HepG2 (cell line): Measurements from ENCODE around the gene RIF1. TPM values are rescaled to one million over a fixed set of nuclear protein-coding genes. Genes with fewer than 3 reads are reported as not detected.

Source experiments
- ATAC-seq: fragments of 200-7000 bp; cut with Tn5 transposase; 3 replicates; pipeline ENCODE4 v1.9.1; 2020; ENCODE audit warnings: mild to moderate bottlenecking, moderate library complexity
- BruUV-seq: library from RNA; stranded (reverse); fragments of 400-500 nt; replicated peaks from 2 replicates; lab custom pipeline; 2021; lab: Mats Ljungman, UMichigan
- CTCF ChIA-PET: fragments of 300-600 bp; formaldehyde crosslinking; extraction: SDS; loops from one replicate; lab custom pipeline; 2021; ENCODE audit warnings: low total read pairs, inconsistent platforms, low intra/inter-chr PET ratio; lab: Yijun Ruan, JAX
- POLR2A ChIA-PET: fragments of 350-600 bp; sonication (Branson Sonifier 250); formaldehyde crosslinking; loops from one replicate; lab custom pipeline; 2020; ENCODE audit warnings: antibody characterized with exemption, inconsistent platforms; lab: Yijun Ruan, JAX
- DNase-seq: peaks from one replicate; pipeline ENCODE4 v3.0.0-alpha.2; 2015; ENCODE audit warnings: low spot score
- FAIRE-seq: peaks from 3 replicates; lab custom pipeline; 2011; peaks lifted over from hg19 to GRCh38; lab: Jason Lieb, UNC
- H2AFZ ChIP-seq: one replicate; pipeline ENCODE4 v1.6.1; 2011; ENCODE audit warnings: low read length, inconsistent platforms
- H3K27ac ChIP-seq: fragments of 300-600 bp; 3 replicates; pipeline ENCODE4 v1.8.0; 2011; ENCODE audit warnings: mixed run types, mild to moderate bottlenecking, mixed read lengths, low read length, inconsistent platforms; ENCODE audit not compliant: insufficient read depth; ENCODE audit errors: extremely low read length
- H3K27me3 ChIP-seq, 2 experiments: fragments of 200-600 bp in 1 of 2; 2 replicates in 1 of 2; 3 replicates in 1 of 2; pipeline versions ENCODE4 v1.6.0 to v1.8.0; 2011; ENCODE audit warnings: low read length in 2 of 2, mild to moderate bottlenecking in 2 of 2, moderate library complexity in 2 of 2, inconsistent platforms in 1 of 2; ENCODE audit not compliant: insufficient read depth in 2 of 2, control insufficient read depth in 1 of 2
- H3K36me3 ChIP-seq, 2 experiments: fragments of 200-600 bp in 1 of 2; replicated peaks in 1 of 2; 2 replicates in 1 of 2; 3 replicates in 1 of 2; pipeline versions ENCODE4 v1.5.1 to v1.8.0; 2011; ENCODE audit warnings: low read length in 2 of 2, inconsistent platforms in 1 of 2; ENCODE audit not compliant: insufficient read depth in 2 of 2, control insufficient read depth in 1 of 2
- H3K4me1 ChIP-seq: 2 replicates; pipeline ENCODE4 v1.5.1; 2012; ENCODE audit warnings: low read length, inconsistent platforms; ENCODE audit not compliant: insufficient read depth
- H3K4me2 ChIP-seq: 2 replicates; pipeline ENCODE4 v1.6.0; 2011; ENCODE audit warnings: low read depth, low read length, inconsistent platforms
- H3K4me3 ChIP-seq, 3 experiments: fragments of 200-600 bp in 1 of 3; sonication (generic), shearing (Covaris generic) in 1 of 3; replicated peaks in 1 of 3; 2 replicates each; pipeline ENCODE4 v1.5.1; 2011 to 2016; ENCODE audit warnings: low read length in 3 of 3, inconsistent platforms in 2 of 3, low read depth in 2 of 3, mild to moderate bottlenecking in 2 of 3, control low read depth in 1 of 3, mixed read lengths in 1 of 3; ENCODE audit not compliant: insufficient read depth in 1 of 3
- H3K79me2 ChIP-seq: one replicate; pipeline ENCODE4 v1.6.1; 2011; ENCODE audit warnings: low read length, inconsistent platforms; ENCODE audit not compliant: insufficient read depth
- H3K9ac ChIP-seq: 2 replicates; pipeline ENCODE4 v1.6.0; 2011; ENCODE audit warnings: mild to moderate bottlenecking, low read depth, low read length, inconsistent platforms; ENCODE audit not compliant: insufficient read depth
- H3K9me3 ChIP-seq: 2 replicates; pipeline ENCODE4 v1.5.1; 2012; ENCODE audit warnings: mild to moderate bottlenecking, low read length
- H4K20me1 ChIP-seq: 2 replicates; pipeline ENCODE4 v1.6.0; 2011; ENCODE audit warnings: inconsistent platforms, mild to moderate bottlenecking, low read length, moderate library complexity; ENCODE audit not compliant: insufficient read depth
- IKZF1 ChIP-seq: fragments of 450-650 bp; IDR thresholded peaks from 2 replicates; pipeline ENCODE4 v1.7.1; 2016
- SATB2 ChIP-seq: sonication (generic); formaldehyde crosslinking; IDR thresholded peaks from 2 replicates; pipeline ENCODE4 v1.5.0; 2020; ENCODE audit warnings: missing genetic modification reagents
- STAG1 ChIP-seq: sonication (generic); formaldehyde crosslinking; IDR thresholded peaks from 2 replicates; pipeline ENCODE4 v1.4.0; 2020; ENCODE audit warnings: missing genetic modification reagents
- ZBED4 ChIP-seq: sonication (generic); formaldehyde crosslinking; IDR thresholded peaks from 2 replicates; pipeline ENCODE4 v1.4.0; 2020; ENCODE audit warnings: missing genetic modification reagents, borderline replicate concordance
- ZFP41 ChIP-seq: sonication (generic); formaldehyde crosslinking; IDR thresholded peaks from 2 replicates; pipeline ENCODE4 v1.4.0; 2020; ENCODE audit warnings: mild to moderate bottlenecking, missing genetic modification reagents, borderline replicate concordance
- ZFY ChIP-seq: sonication (generic); formaldehyde crosslinking; IDR thresholded peaks from 2 replicates; pipeline ENCODE4 v1.4.0; 2020; ENCODE audit warnings: missing genetic modification reagents
- ZNF10 ChIP-seq: sonication (generic); formaldehyde crosslinking; IDR thresholded peaks from 2 replicates; pipeline ENCODE4 v1.4.0; 2020; ENCODE audit warnings: mild to moderate bottlenecking, low read depth, missing genetic modification reagents, borderline replicate concordance
- ZNF546 ChIP-seq: sonication (generic); formaldehyde crosslinking; conservative IDR thresholded peaks from 2 replicates; pipeline ENCODE4 v1.8.1; 2023; ENCODE audit warnings: mild to moderate bottlenecking, missing genetic modification reagents
- ZNF780A ChIP-seq: sonication (generic); formaldehyde crosslinking; IDR thresholded peaks from 2 replicates; pipeline ENCODE4 v1.8.0; 2022; ENCODE audit warnings: mild to moderate bottlenecking, missing genetic modification reagents, moderate library complexity
- WGBS: methylation state at CpG from one replicate; pipeline ENCODE4 v1.1.6; 2017; ENCODE audit warnings: low lambda C conversion rate; 5-methylcytosine and 5-hydroxymethylcytosine counted together
- in situ Hi-C: cut with HindIII; loops from 2 replicates; pipeline ENCODE4 v1.10.0; 2017; ENCODE audit warnings: low pct_unique_long_range_greater_than_20kb; ENCODE audit not compliant: extremely low pct_ligation_motif_present
- intact Hi-C: fragments of 100-400 bp; cut with micrococcal nuclease; formaldehyde crosslinking; loops from one replicate; pipeline ENCODE4 v1.10.0; 2022; ENCODE audit not compliant: unreplicated experiment
- polyA plus RNA-seq, 8 experiments: library from polyadenylated mRNA; depleted of rRNA in 3 of 8; stranded (reverse) in 7 of 8; unstranded in 1 of 8; fragments of >200 nt; fragmentation: Illumina TruSeq in 4 of 8; extraction: Trizol in 4 of 8; gene quantifications; 2 replicates each; pipeline versions ENCODE4 v1.2.1 to v1.2.3, GENCODE V29; 2011 to 2016; ENCODE audit warnings: low read depth in 4 of 8, missing spikeins in 1 of 8, mixed read lengths in 1 of 8; ENCODE audit not compliant: insufficient read depth in 1 of 8
- total RNA-seq, 5 experiments: library from RNA; depleted of rRNA; stranded (reverse); fragments of >200 nt; fragmentation: Illumina TruSeq; extraction: Trizol; gene quantifications; 2 replicates each; pipeline ENCODE4 v1.2.3, GENCODE V29; 2016; ENCODE audit warnings: low read depth in 1 of 5

Gene RIF1
- total and polyA plus RNA-seq, 2 of the 13 experiments (the other 11 are each of a cell fraction or from before 2014, with no cell fraction given) = 12.1 to 73.6 TPM

DNA sequence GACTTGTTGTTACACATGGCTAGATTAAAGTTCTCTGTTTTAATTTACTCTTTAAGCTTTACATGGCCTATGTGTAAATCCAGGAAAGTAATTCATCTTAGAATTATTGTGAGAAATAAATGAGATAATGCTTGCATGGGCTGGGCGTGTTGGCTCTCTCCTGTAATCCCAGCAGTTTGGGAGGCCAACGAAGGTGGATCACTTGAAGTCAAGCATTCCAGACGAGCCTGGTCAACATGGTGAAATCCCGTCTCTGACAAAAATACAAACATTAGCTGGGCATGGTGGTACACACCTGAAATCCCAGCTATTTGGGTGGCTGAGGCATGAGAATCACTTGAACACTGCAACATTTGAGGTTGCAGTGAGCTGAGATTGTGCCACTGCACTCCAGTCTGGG is 4.3 kb upstream of the RIF1 start:
- H3K36me3 ChIP-seq = no peaks in the 10 kb centered on the region
- TF ChIP-seq SATB2 (no peak), IKZF1 (no peak), ZFP41 (CRISPR knock-in tag) (no peak), ZBED4 (CRISPR knock-in tag) (no peak), ZFY (CRISPR knock-in tag) (no peak)
- FAIRE-seq (no peak), ATAC-seq (no peak), DNase-seq (no peak)
- H3K4me1 ChIP-seq = peaks cover 6% of the 10 kb centered on the region; the same call in 1 of the 2 replicates
- H2AFZ ChIP-seq = no peak overlapping the region
- no peak overlapping the region for H3K4me2 ChIP-seq
- BruUV-seq = no TSS peak
- no peaks in the 10 kb centered on the region for H3K9me3 ChIP-seq
- intact Hi-C loops = no loop called here
- no peaks in the 10 kb centered on the region for H4K20me1 ChIP-seq
- no peak overlapping the region for H3K27ac ChIP-seq
- ChIA-PET POLR2A (no interaction called here), CTCF (no interaction called here)
- no peak overlapping the region for H3K9ac ChIP-seq
- 20% methylated on average over 4 of the region's 4 CpGs for WGBS
- H3K4me3 ChIP-seq = no peak overlapping the region
- no peaks in the 10 kb centered on the region for H3K27me3 ChIP-seq
- peaks cover 2% of the 10 kb centered on the region for H3K79me2 ChIP-seq
- in situ Hi-C loops = no loop called here

- POLR2A ChIA-PET = no interaction called here
- H3K4me3 ChIP-seq = no peak overlapping the region
Measured at GRCh38 chr2:151407281-151407680, 2.4 kb upstream of the RIF1 start.

More at GRCh38 chr2:151407281-151407680, 2.4 kb upstream of the RIF1 start:
- ATAC-seq (no peak), DNase-seq (no peak), FAIRE-seq (no peak)
- H3K27ac ChIP-seq = no peak overlapping the region
- TF ChIP-seq STAG1 (CRISPR knock-in tag) = no peak
- TF ChIP-seq ZNF546 (CRISPR knock-in tag) = no peak
- no peak for TF ChIP-seq ZNF780A (CRISPR knock-in tag)
- no peak for TF ChIP-seq ZNF10 (CRISPR knock-in tag)
- in situ Hi-C loops = no loop called here
- intact Hi-C loops = no loop called here
- BruUV-seq = no TSS peak
- H3K4me1 ChIP-seq = peaks cover 20% of the 10 kb centered on the region
- H2AFZ ChIP-seq = no peak overlapping the region
- no peaks in the 10 kb centered on the region for H3K27me3 ChIP-seq
- no peaks in the 10 kb centered on the region for H4K20me1 ChIP-seq
- no peaks in the 10 kb centered on the region for H3K9me3 ChIP-seq
- H3K4me2 ChIP-seq = no peak overlapping the region
- H3K36me3 ChIP-seq = peaks cover 1 to 8% of the 10 kb centered on the region in 2 experiments; a peak in 2 of 5 replicates
- H3K9ac ChIP-seq = no peak overlapping the region
- H3K79me2 ChIP-seq = peaks cover 22% of the 10 kb centered on the region
- CTCF ChIA-PET = no interaction called here
